Measurements from ENCODE around the gene FNDC4. TPM values are rescaled to one million over a fixed set of nuclear protein-coding genes. Genes with fewer than 3 reads are reported as not detected.

Gene FNDC4
- total RNA-seq, 1 experiment from 2014 or later: 2.2 TPM

DNA sequence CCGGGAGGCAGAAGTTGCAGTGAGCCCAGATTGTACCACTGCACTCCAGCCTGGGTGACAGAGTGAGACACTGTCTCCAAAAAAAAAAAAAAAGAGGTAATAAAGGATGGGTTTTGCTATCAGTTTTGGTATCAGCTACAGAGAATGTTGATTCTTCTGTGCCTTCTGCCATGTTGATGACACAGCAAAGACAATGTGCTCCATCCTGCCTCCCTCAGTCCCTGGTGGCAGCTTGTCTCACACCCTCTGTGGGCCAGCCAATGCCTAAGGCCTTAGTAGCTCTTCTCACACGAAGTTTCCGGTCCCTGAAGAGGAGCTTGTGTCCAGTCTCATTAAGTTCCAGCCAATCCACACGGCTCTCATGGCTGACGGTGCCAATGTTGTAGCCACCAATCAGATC lies 23.0 kb downstream of the FNDC4 start:
- no peak for DNase-seq (ENCODE audit: low read depth in 1 of 2, low spot score in 2 of 2)
- Histone ChIP-seq H3K9me3 (replicated peaks) (no peaks in the 10 kb centered on the region; the same call in 1 of the 2 replicates), H3K27me3 (replicated peaks) (no peaks in the 10 kb centered on the region), H3K27ac (no peak overlapping the region), H3K4me1 (replicated peaks) (no peaks in the 10 kb centered on the region), H3K36me3 (peaks cover 27% of the 10 kb centered on the region), H3K4me3 (no peak overlapping the region)

DNA sequence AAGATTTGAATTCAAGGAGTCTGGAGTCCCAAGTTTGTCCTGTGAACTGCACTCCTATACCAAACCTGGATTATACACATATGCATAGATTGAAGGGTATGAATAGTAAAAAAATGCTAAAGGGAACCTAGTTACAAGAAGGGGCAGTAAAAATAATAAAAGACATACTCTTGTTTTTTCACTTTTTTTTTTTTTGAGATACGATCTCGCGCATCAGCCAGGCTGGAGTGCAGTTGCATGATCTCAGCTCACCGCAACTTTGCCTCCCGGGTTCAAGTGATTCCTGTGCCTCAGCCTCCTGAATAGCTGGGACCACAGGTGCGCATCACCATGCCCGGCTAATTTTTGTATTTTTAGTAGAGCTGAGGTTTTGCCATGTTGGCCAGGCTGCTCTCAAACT lies 30.6 kb downstream of the FNDC4 start:
- Histone ChIP-seq H3K36me3 (0 out of 2 replicates have a peak, but pooled peaks cover 3% of the 10 kb centered on the region), H3K4me3 (no peak overlapping the region), H3K27ac (no peak overlapping the region), H3K9me3 (replicated peaks) (no peaks in the 10 kb centered on the region), H3K27me3 (replicated peaks) (no peaks in the 10 kb centered on the region), H3K4me1 (replicated peaks) (no peaks in the 10 kb centered on the region)
- no peak for DNase-seq (ENCODE audit: low read depth in 1 of 2, low spot score in 2 of 2)

DNA sequence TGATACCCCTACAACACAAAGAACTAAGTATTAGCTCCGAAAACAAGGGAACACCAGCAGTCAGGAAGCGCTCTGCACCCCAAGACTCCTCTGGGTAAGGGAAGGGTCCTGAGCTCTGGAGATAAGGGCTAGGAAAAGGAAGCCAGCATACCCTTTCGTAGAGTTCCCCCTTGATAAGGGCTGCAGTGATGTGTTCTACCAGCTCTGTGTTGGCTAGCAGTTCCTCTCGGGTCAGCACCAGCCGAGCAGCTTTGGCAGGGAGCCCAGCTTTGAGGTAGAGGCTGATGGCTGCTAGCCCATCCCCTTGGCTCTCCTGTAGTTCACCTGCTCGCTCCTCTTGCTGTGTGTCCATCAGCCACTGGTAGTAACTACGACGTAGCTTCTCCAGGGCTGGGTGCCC lies 33.9 kb downstream of the FNDC4 start:
- no peak overlapping the region for H3K27ac ChIP-seq
- no peak for DNase-seq (ENCODE audit: low read depth in 1 of 2, low spot score in 2 of 2)
- peaks cover 10% of the 10 kb centered on the region for H3K36me3 ChIP-seq
- H3K4me3 ChIP-seq: no peak overlapping the region
- no peaks in the 10 kb centered on the region for H3K27me3 ChIP-seq (replicated peaks)
- no peaks in the 10 kb centered on the region for H3K9me3 ChIP-seq (replicated peaks)
- H3K4me1 ChIP-seq (replicated peaks): no peaks in the 10 kb centered on the region

DNA sequence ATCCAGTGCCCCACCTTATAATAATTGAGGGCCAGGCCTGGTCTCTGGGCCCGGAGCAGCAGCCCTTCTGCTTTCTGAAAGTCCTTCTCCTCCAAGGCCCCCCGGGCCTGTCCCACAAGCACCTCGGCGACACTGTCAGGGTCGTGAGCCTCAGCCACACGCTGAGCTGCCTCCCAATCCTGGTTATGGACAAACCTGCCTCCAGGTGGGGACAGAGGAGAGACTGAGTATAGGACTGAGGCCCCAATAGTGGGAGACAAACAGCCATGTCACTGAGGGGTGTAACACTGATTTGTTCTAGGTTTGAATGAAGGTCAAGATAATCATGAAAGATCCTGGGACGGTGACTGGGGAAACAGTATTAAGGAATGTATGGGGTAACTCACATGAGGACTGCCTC lies 41.0 kb downstream of the FNDC4 start:
- peaks cover 42% of the 10 kb centered on the region for H3K36me3 ChIP-seq
- H3K9me3 ChIP-seq (replicated peaks): no peaks in the 10 kb centered on the region
- no peak for DNase-seq (ENCODE audit: low read depth in 1 of 2, low spot score in 2 of 2)
- no peak overlapping the region for H3K4me3 ChIP-seq
- H3K27ac ChIP-seq: no peak overlapping the region
- no peaks in the 10 kb centered on the region for H3K27me3 ChIP-seq (replicated peaks)
- no peaks in the 10 kb centered on the region for H3K4me1 ChIP-seq (replicated peaks)

DNA sequence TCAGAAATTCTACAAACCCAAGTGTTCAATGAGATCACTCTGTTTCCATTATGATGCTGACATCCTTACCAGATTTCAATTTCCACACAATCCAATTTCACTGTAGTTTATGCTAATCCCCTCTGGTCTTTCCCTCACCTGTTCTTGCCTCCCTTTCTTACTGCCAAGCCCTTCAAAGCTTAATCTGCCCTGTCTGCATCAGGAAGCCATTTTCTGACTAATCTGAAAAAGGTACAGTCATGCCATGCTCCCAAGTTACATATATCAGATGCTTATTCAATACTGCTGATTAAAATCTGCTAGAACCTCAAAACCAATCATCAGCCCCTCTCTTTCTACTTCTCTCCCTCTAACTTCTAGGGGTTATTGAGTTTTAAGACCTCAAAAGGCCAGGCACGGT lies 43.9 kb downstream of the FNDC4 start:
- Histone ChIP-seq H3K27ac (no peak overlapping the region), H3K27me3 (replicated peaks) (no peaks in the 10 kb centered on the region), H3K4me3 (no peak overlapping the region), H3K36me3 (peaks cover 43% of the 10 kb centered on the region), H3K4me1 (replicated peaks) (no peaks in the 10 kb centered on the region), H3K9me3 (replicated peaks) (no peaks in the 10 kb centered on the region)
- no peak for DNase-seq (ENCODE audit: low read depth in 1 of 2, low spot score in 2 of 2)

DNA sequence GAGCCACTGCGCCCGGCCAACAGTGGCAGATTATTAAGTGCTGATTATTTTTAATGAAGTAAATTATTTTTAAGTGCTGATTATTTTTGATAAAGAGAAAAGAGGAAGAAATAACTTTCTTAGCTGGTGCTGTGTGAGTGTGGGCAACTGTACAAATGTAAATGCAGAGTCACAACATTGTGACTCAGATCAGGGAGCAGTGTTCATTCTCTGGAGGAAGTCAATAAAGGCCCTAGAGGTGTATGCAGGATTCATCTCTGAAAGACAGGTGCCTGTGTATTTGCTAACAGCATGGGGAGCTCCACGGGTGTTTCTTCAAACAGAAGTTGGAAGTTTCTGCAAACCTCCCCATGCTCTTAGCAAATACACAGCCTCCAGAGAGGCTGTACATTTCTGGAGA lies 46.6 kb downstream of the FNDC4 start:
- no peaks in the 10 kb centered on the region for H3K9me3 ChIP-seq (replicated peaks)
- peaks cover 37% of the 10 kb centered on the region for H3K36me3 ChIP-seq
- H3K27ac ChIP-seq: no peak overlapping the region
- no peak overlapping the region for H3K4me3 ChIP-seq
- DNase-seq (ENCODE audit: low read depth in 1 of 2, low spot score in 2 of 2): no peak
- H3K4me1 ChIP-seq (replicated peaks): no peaks in the 10 kb centered on the region
- H3K27me3 ChIP-seq (replicated peaks): no peaks in the 10 kb centered on the region

DNA sequence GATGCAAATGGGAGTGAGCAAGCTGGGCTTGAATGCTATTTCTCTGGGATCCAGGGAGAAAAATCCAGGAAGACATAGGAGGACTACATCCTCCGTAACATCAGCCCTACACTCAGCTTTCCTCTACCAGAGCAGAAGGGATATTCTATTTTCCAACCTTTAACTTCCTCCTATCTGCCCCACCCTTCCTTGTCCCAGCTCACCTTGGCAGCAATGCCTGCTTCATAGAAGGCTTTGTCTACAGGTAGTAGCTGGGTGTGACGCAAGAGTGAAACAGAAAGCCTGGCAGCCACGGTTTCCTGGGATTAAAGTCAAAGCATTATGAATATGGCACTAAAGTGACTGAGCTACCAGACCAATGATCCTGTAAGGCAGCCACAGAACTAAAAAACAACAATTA lies 48.9 kb downstream of the FNDC4 start:
- H3K36me3 ChIP-seq: peaks cover 51% of the 10 kb centered on the region
- no peaks in the 10 kb centered on the region for H3K27me3 ChIP-seq (replicated peaks)
- no peaks in the 10 kb centered on the region for H3K4me1 ChIP-seq (replicated peaks)
- H3K4me3 ChIP-seq: no peak overlapping the region
- H3K27ac ChIP-seq: no peak overlapping the region
- no peak for DNase-seq (ENCODE audit: low read depth in 1 of 2, low spot score in 2 of 2)
- H3K9me3 ChIP-seq (replicated peaks): no peaks in the 10 kb centered on the region

DNA sequence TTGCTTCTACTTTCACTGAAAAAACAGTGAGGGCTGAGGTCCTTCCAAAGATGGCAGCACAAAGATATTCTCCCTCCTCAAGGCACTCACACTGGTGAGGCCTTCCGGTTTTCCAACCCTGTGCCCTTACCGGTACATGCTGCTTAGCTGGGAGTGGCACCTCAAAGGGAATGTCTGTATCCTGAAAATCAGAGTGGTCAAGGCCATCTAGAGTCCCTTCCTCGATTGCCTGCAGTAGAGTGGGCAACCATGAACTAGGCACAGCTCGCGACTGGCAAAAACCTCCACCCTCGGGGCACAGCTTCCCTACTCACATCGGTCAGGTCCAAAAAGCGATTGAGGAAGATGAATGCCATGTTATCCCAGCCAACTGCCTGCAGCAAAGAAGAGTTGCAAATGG lies 49.4 kb downstream of the FNDC4 start:
- no peak overlapping the region for H3K27ac ChIP-seq
- H3K36me3 ChIP-seq: peaks cover 55% of the 10 kb centered on the region
- H3K9me3 ChIP-seq (replicated peaks): no peaks in the 10 kb centered on the region
- DNase-seq (ENCODE audit: low read depth in 1 of 2, low spot score in 2 of 2): no peak
- H3K27me3 ChIP-seq (replicated peaks): no peaks in the 10 kb centered on the region
- H3K4me3 ChIP-seq: no peak overlapping the region
- H3K4me1 ChIP-seq (replicated peaks): no peaks in the 10 kb centered on the region

DNA sequence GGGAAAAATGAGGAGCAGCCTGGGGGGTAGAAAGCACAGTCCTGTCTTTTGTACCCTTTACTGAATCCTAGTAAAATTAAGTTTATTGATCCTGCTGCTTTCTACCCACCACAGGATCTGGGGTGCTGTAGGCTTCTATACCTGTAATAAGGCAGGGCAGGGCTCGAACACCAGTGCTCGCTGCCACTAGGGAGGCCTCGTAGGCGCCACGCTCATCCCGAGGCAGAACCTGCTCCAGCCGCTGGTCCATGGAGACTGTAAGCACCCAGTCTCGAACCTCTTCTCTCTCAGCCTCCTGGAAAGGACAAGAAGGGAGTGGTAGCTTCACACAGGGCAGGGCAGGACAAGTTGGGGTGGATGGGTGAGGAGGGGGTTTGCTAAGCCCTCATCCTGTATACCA lies 49.8 kb downstream of the FNDC4 start:
- DNase-seq (ENCODE audit: low read depth in 1 of 2, low spot score in 2 of 2): no peak
- H3K27me3 ChIP-seq (replicated peaks): no peaks in the 10 kb centered on the region
- no peaks in the 10 kb centered on the region for H3K4me1 ChIP-seq (replicated peaks)
- H3K4me3 ChIP-seq: no peak overlapping the region
- H3K27ac ChIP-seq: no peak overlapping the region
- no peaks in the 10 kb centered on the region for H3K9me3 ChIP-seq (replicated peaks)
- H3K36me3 ChIP-seq: peaks cover 56% of the 10 kb centered on the region

DNA sequence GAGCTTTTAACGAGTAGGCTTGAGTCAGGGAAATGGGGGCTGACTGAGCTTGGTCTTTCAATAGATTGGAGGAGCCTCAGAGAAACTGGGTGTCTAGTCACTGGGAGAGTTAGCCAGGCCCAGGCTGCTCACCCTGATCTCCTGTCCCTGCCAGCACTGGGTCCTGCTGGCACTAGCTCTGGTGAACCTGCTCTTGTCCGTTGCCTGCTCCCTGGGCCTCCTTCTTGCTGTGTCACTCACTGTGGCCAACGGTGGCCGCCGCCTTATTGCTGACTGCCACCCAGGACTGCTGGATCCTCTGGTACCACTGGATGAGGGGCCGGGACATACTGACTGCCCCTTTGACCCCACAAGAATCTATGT lies 52.1 kb downstream of the FNDC4 start:
- H3K36me3 ChIP-seq: peaks cover 63% of the 10 kb centered on the region
- no peaks in the 10 kb centered on the region for H3K9me3 ChIP-seq (replicated peaks)
- no peaks in the 10 kb centered on the region for H3K4me1 ChIP-seq (replicated peaks)
- no peak for DNase-seq (ENCODE audit: low read depth in 1 of 2, low spot score in 2 of 2)
- H3K27me3 ChIP-seq (replicated peaks): no peaks in the 10 kb centered on the region
- H3K27ac ChIP-seq: no peak overlapping the region
- H3K4me3 ChIP-seq: no peak overlapping the region

DNA sequence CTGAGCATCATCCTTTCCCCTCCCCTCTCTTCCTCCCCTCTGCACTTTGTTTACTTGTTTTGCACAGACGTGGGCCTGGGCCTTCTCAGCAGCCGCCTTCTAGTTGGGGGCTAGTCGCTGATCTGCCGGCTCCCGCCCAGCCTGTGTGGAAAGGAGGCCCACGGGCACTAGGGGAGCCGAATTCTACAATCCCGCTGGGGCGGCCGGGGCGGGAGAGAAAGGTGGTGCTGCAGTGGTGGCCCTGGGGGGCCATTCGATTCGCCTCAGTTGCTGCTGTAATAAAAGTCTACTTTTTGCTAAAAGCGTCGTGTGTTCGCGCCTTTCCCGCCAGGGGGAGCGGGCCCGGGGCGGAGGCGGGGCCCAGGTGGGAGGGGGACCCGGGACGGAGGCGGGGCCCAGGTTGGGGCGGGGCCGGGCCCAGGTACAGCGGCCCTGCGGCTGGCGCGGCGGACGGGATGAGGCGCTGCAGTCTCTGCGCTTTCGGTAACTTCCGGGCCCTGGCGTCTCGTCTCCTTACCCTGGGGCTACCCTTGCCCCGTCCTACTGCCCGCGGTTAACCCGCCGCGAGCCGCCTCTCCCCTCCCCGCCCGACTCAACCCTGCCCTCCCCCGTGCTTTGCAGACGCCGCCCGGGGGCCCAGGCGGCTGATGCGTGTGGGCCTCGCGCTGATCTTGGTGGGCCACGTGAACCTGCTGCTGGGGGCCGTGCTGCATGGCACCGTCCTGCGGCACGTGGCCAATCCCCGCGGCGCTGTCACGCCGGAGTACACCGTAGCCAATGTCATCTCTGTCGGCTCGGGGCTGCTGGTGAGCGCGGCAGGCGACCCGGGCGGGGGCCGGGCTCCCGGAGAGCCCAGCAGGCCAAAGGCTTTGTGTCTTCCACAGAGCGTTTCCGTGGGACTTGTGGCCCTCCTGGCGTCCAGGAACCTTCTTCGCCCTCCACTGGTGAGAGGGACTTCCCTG lies 52.8 kb downstream of the FNDC4 start, which contains the start of gene KRTCAP3:
TSS of gene KRTCAP3 (plus strand) at position 424 of the 962 bp plus-strand sequence. CDS start at position 456, 32 bp downstream.
- no peaks in the 10 kb centered on the region for H3K9me3 ChIP-seq (replicated peaks)
- DNase-seq (ENCODE audit: low read depth in 1 of 2, low spot score in 2 of 2): no peak
- peaks cover 66% of the 10 kb centered on the region for H3K36me3 ChIP-seq
- no peak within 1 kb of the TSS for H3K27ac ChIP-seq
- H3K4me3 ChIP-seq: no peak within 1 kb of the TSS
- no peaks in the 10 kb centered on the region for H3K4me1 ChIP-seq (replicated peaks)
- H3K27me3 ChIP-seq (replicated peaks): no peaks in the 10 kb centered on the region

Other genes starting within 250 kb of the FNDC4 start
- not detected in 2 replicates for gene SLC30A3, start 232.2 kb downstream of the FNDC4 start, total RNA-seq (2014; rRNA removed; shearing (Covaris generic))
- gene DNAJC5G, start 219.8 kb downstream of the FNDC4 start, total RNA-seq (2014; rRNA removed; shearing (Covaris generic)): not detected in 2 replicates
- gene TRIM54, start 212.8 kb downstream of the FNDC4 start, total RNA-seq (2014; rRNA removed; shearing (Covaris generic)): not detected in 2 replicates
- gene UCN, start 186.8 kb downstream of the FNDC4 start, total RNA-seq (2014; rRNA removed; shearing (Covaris generic)): 0.21 and 6.8 TPM in 2 replicates
- gene MPV17, start 172.1 kb downstream of the FNDC4 start, total RNA-seq (2014; rRNA removed; shearing (Covaris generic)): 88.0 and 88.3 TPM in 2 replicates
- 36.2 and 46.4 TPM in 2 replicates for gene GTF3C2, start 138.4 kb downstream of the FNDC4 start, total RNA-seq (2014; rRNA removed; shearing (Covaris generic))
- 29.8 and 52.1 TPM in 2 replicates for gene EIF2B4, start 124.9 kb downstream of the FNDC4 start, total RNA-seq (2014; rRNA removed; shearing (Covaris generic))
- 148 and 170 TPM in 2 replicates for gene SNX17, start 124.6 kb downstream of the FNDC4 start, total RNA-seq (2014; rRNA removed; shearing (Covaris generic))
- 7.7 and 13.1 TPM in 2 replicates for gene ZNF513, start 114.5 kb downstream of the FNDC4 start, total RNA-seq (2014; rRNA removed; shearing (Covaris generic))
- 144 and 147 TPM in 2 replicates for gene PPM1G, start 85.6 kb downstream of the FNDC4 start, total RNA-seq (2014; rRNA removed; shearing (Covaris generic))
- gene NRBP1, start 66.6 kb downstream of the FNDC4 start, total RNA-seq (2014; rRNA removed; shearing (Covaris generic)): 83.1 and 132 TPM in 2 replicates
- gene KRTCAP3, start 52.8 kb downstream of the FNDC4 start, total RNA-seq (2014; rRNA removed; shearing (Covaris generic)): not detected in 2 replicates
- gene IFT172, start 5.5 kb downstream of the FNDC4 start, total RNA-seq (2014; rRNA removed; shearing (Covaris generic)): 12.4 and 18.4 TPM in 2 replicates
- gene GCKR, start 1.6 kb upstream of the FNDC4 start, total RNA-seq (2014; rRNA removed; shearing (Covaris generic)): not detected in 2 replicates
- gene ZNF512, start 87.8 kb upstream of the FNDC4 start, total RNA-seq (2014; rRNA removed; shearing (Covaris generic)): 35.2 and 52.8 TPM in 2 replicates
- gene CCDC121, start 133.8 kb upstream of the FNDC4 start, total RNA-seq (2014; rRNA removed; shearing (Covaris generic)): 2.4 and 2.9 TPM in 2 replicates
- gene GPN1, start 133.8 kb upstream of the FNDC4 start, total RNA-seq (2014; rRNA removed; shearing (Covaris generic)): 68.8 and 70.2 TPM in 2 replicates
- 21.5 and 23.3 TPM in 2 replicates for gene SUPT7L, start 168.4 kb upstream of the FNDC4 start, total RNA-seq (2014; rRNA removed; shearing (Covaris generic))
- gene SLC4A1AP, start 168.7 kb upstream of the FNDC4 start, total RNA-seq (2014; rRNA removed; shearing (Covaris generic)): 49.7 and 52.8 TPM in 2 replicates